ENCODE data around the gene ECE2. TPM values are rescaled to one million over a fixed set of nuclear protein-coding genes. Genes with fewer than 3 reads are reported as not detected.

Gene ECE2
- total and polyA plus RNA-seq, 10 of the 15 experiments (the other 5 are each of a cell fraction or from before 2014, with no cell fraction given) = not detected

- BruUV-seq (replicated peaks) = no TSS peak
- intact Hi-C loops (cut with micrococcal nuclease; ENCODE audit: unreplicated experiment) (no loop called here), in situ Hi-C loops (cut with MboI) (no loop called here)
- H3K9me3 ChIP-seq (replicated peaks; ENCODE audit: control insufficient read depth, insufficient read depth, low read length) = no peaks in the 10 kb centered on the region
- ChIA-PET RAD21 (ENCODE audit: unreplicated experiment) (no interaction called here), POLR2A (no interaction called here), CTCF (interaction anchor here (0.6 to 3.4 kb wide), 3 partner anchors 14 to 570 kb away, joined by 3 to 11 read pairs (median 4); no protein-coding TSS in a partner anchor), SMC1A (ENCODE audit: uncharacterized antibody, unreplicated experiment) (no interaction called here)
- 61% methylated on average over 39 of the region's 46 CpGs for whole genome bisulfite sequencing (ENCODE audit: insufficient coverage, insufficient replicate concordance, low lambda C conversion rate, missing lambda C conversion rate)
- H3K4me1 ChIP-seq (ENCODE audit: control insufficient read depth, insufficient read depth, low read length) = no peaks in the 10 kb centered on the region
- no peaks in the 10 kb centered on the region for H4K20me1 ChIP-seq (ENCODE audit: control insufficient read depth, insufficient read depth)
- H3K27me3 ChIP-seq (replicated peaks in 1 of 2; ENCODE audit: control insufficient read depth in 2 of 2, insufficient read depth in 2 of 2, low read length in 1 of 2) = no peaks in the 10 kb centered on the region
- H3K4me3 ChIP-seq = no peak overlapping the region
- DNase-seq (ENCODE audit: low read depth, low spot score) = no peak
- no peaks in the 10 kb centered on the region for H3K79me2 ChIP-seq (ENCODE audit: control insufficient read depth, insufficient read depth, low read length)
- H3K4me2 ChIP-seq (ENCODE audit: control insufficient read depth, insufficient read depth) = no peak overlapping the region
- peaks cover 17 to 20% of the 10 kb centered on the region in 2 experiments for H3K36me3 ChIP-seq (ENCODE audit: control insufficient read depth in 2 of 2, insufficient read depth in 2 of 2, low read length in 1 of 2)
- H3K27ac ChIP-seq (ENCODE audit: control insufficient read depth, insufficient read depth) = no peak overlapping the region
- no peak for FAIRE-seq
- no peak overlapping the region for H2AFZ ChIP-seq (ENCODE audit: control insufficient read depth, low read depth, low read length)
- no peak overlapping the region for H3K9ac ChIP-seq (ENCODE audit: control insufficient read depth, insufficient read depth, low read length)
- peak; percentile 56 for ATAC-seq
- TF ChIP-seq RAD21 (IDR thresholded peaks at IDR 0.05; ENCODE audit: insufficient read depth, low read depth, low read length) (peak; percentile 49), EGR1 (IDR thresholded peaks at IDR 0.05; ENCODE audit: borderline replicate concordance in 1 of 2, low read depth in 2 of 2, low read length in 2 of 2) (no peak), SMC3 (IDR thresholded peaks at IDR 0.05; ENCODE audit: borderline replicate concordance, low read length) (peak; percentile 9; the same call in 1 of the 2 replicates), CREM (IDR thresholded peaks at IDR 0.05; ENCODE audit: low read depth) (no peak), USF1 (IDR thresholded peaks at IDR 0.05; ENCODE audit: borderline replicate concordance, extremely low read length, insufficient read depth, low read depth, low read length) (no peak), ZNF384 (IDR thresholded peaks at IDR 0.05; ENCODE audit: borderline replicate concordance, low read depth, low read length) (no peak), SMAD1 (IDR thresholded peaks at IDR 0.05; ENCODE audit: low read depth, partially characterized antibody) (no peak), ZNF622 (IDR thresholded peaks at IDR 0.05) (no peak), HDGF (IDR thresholded peaks at IDR 0.05) (no peak), TCF7 (IDR thresholded peaks at IDR 0.05; ENCODE audit: borderline replicate concordance) (no peak), POLR2A (IDR thresholded peaks at IDR 0.05; ENCODE audit: low read depth, low read length) (no peak), MTA2 (IDR thresholded peaks at IDR 0.05; ENCODE audit: low read depth) (no peak)
- TF ChIP-seq, protein P1, sequence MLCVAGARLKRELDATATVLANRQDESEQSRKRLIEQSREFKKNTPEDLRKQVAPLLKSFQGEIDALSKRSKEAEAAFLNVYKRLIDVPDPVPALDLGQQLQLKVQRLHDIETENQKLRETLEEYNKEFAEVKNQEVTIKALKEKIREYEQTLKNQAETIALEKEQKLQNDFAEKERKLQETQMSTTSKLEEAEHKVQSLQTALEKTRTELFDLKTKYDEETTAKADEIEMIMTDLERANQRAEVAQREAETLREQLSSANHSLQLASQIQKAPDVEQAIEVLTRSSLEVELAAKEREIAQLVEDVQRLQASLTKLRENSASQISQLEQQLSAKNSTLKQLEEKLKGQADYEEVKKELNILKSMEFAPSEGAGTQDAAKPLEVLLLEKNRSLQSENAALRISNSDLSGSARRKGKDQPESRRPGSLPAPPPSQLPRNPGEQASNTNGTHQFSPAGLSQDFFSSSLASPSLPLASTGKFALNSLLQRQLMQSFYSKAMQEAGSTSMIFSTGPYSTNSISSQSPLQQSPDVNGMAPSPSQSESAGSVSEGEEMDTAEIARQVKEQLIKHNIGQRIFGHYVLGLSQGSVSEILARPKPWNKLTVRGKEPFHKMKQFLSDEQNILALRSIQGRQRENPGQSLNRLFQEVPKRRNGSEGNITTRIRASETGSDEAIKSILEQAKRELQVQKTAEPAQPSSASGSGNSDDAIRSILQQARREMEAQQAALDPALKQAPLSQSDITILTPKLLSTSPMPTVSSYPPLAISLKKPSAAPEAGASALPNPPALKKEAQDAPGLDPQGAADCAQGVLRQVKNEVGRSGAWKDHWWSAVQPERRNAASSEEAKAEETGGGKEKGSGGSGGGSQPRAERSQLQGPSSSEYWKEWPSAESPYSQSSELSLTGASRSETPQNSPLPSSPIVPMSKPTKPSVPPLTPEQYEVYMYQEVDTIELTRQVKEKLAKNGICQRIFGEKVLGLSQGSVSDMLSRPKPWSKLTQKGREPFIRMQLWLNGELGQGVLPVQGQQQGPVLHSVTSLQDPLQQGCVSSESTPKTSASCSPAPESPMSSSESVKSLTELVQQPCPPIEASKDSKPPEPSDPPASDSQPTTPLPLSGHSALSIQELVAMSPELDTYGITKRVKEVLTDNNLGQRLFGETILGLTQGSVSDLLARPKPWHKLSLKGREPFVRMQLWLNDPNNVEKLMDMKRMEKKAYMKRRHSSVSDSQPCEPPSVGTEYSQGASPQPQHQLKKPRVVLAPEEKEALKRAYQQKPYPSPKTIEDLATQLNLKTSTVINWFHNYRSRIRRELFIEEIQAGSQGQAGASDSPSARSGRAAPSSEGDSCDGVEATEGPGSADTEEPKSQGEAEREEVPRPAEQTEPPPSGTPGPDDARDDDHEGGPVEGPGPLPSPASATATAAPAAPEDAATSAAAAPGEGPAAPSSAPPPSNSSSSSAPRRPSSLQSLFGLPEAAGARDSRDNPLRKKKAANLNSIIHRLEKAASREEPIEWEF (IDR thresholded peaks at IDR 0.05; ENCODE audit: insufficient replicate concordance, low read depth, low read length) = no peak
- TF ChIP-seq, protein P2, sequence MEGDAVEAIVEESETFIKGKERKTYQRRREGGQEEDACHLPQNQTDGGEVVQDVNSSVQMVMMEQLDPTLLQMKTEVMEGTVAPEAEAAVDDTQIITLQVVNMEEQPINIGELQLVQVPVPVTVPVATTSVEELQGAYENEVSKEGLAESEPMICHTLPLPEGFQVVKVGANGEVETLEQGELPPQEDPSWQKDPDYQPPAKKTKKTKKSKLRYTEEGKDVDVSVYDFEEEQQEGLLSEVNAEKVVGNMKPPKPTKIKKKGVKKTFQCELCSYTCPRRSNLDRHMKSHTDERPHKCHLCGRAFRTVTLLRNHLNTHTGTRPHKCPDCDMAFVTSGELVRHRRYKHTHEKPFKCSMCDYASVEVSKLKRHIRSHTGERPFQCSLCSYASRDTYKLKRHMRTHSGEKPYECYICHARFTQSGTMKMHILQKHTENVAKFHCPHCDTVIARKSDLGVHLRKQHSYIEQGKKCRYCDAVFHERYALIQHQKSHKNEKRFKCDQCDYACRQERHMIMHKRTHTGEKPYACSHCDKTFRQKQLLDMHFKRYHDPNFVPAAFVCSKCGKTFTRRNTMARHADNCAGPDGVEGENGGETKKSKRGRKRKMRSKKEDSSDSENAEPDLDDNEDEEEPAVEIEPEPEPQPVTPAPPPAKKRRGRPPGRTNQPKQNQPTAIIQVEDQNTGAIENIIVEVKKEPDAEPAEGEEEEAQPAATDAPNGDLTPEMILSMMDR (IDR thresholded peaks at IDR 0.05 in 2 of 3, conservative IDR thresholded peaks at IDR 0.05 in 1 of 3; ENCODE audit: control insufficient read depth in 2 of 3, extremely low read depth in 1 of 3, insufficient read depth in 1 of 3, low read depth in 3 of 3, low read length in 3 of 3) = peak in 2 of 3 experiments; percentile 28 to 43; a peak in 3 of 6 replicates
These were observed 34.1 kb upstream of the ECE2 start for GRCh38 chr3:184241447-184242296.
